SIG-M5 (cell line): ENCODE results near the gene FRAT2.
"Not testable (repeated sequence)": the region's sequence is repeated elsewhere in the genome, so short reads cannot be mapped to it uniquely, and the experiment has no call there.

Experiments
- DNase-seq: peaks from one replicate; lab custom pipeline; 2025; lab: John Stamatoyannopoulos, UW

Gene FRAT2

DNA sequence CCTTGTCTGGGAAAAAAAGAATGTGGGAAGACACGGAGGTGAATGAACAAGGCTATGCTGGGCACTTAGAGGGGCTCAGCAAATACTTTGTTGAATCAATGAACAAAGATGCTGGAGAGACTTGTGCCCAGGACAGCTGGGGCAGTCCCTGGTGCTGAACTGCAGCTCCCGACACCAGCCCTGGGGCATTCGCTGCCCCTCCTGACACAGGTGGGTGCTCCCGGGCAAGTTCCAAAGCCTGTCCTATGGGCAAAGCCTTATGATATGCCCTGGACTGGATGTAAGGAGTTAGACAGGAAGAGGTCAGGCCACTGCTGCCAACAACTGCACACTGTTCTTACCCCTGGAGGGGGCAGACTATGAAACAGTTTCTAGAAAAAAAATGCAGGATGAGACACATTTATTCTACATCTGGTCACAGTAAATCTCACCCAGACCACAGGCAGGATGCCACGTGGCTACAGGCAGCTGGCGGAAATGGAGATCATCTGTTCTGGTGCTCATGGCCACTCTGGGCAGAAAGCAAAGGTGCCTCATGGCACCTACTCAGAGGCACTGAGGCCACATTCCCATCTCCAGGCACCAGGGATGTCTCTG lies 21.9 kb upstream of the FRAT2 start:
- DNase-seq: no peak

DNA sequence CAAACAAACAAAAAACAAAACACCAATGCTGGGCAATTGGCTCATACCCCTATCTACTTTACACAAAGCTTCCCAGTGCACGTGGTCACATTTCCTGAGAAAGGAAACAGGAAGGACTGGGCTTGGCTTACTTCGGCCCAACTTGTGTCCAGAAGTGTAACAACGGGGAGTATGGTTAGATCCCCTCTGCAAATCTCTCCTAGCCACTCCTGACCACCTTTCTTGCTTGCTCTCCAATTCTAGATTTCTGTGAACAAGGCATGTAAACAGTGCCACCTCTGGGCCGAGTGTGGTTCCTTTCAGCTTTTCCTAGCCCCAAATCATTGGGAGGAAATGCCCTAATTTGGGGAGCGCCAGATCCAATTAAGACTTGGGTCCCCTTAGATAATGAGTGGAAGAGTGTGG lies 21.0 kb upstream of the FRAT2 start:
- DNase-seq: no peak

DNA sequence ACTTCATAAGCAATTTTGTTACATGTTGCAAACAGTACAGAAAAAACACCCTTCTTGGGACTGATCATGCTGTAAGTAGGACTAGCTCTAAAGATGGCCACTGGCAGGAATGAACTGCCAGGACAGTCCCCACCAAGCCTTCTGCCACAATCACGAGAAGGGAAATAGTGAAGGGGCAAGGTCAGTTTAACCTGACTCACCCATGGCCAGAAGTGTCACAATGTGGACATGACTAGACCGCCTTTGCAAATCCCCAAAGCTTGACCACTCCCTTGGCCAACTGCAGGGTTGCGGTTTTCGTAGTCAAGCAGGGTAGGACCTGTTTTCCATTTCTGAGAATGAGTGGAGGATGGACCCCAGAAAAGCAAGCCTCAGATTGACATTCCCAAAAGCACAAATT lies 19.4 kb upstream of the FRAT2 start:
- no peak for DNase-seq

DNA sequence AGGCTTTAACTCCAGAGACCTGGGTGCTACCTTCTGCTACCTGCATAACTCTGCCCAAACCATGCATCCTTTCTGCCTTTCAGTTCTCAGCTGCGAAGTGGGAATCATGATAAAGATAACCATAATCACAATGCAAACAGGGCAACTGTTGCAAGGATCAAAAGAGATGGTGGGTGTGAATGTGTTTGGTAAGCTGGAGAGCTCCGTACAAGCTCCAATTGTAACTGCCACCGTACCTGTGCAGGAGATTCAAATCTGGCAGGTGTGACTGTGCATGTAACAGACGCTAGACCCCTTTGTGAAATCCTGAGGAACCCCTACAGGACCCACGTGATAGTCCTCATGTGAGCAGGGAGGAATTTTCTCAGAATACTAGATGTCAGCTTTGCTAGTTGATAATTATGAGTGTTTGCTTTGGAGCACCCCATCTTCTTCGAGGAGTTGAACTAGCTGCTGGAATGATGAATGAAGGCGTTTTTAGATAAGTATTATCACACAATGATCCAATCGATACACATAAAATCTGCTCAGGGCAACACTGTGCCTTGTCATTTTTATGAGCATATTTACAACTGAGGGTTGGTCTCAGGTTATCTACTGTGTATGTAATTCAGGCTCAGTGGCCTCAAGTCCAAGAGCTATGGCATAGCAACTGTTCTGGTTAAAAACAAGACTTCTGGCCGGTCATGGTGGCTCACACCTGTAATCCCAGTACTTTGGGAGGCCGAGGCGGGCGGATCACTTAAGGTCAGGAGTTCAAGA lies 15.4 kb upstream of the FRAT2 start:
- DNase-seq: no peak

DNA sequence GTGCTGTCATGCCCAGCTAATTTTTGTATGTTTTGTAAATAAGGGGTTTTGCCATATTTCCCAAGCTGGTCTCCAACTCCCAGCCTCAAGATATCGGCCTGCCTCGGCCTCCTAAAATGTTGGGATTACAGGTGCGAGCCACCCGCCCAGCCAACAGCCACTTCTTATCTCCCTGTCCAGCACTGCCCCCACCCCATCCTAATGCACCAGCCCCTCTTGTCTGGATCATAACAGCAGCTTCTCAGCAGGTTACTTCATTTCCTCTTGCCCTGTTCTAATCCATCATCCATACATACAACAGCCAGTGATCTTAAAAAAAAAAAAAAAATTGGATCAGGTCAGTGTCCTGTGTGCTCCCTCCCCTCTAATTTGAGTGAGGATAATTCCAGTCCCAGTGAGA lies 12.8 kb upstream of the FRAT2 start:
- no peak for DNase-seq

DNA sequence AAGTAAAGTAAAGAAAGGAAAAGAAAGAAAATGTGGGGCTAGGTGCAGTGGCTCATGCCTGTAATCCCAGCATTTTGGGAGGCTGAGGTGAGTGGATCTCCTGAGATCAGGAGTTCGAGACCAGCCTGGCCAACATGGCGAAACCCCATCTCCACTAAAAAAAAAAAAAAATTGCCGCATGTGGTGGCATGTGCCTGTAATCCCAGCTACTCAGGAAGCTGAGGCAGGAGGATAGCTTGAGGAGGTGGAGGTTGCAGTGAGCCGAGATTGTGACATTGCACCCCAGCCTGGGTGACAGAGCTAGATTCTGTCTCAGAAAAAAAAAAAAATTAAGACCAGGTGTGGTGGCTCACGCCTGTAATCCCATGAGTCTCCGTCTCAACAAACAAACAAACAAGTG lies 9.1 kb upstream of the FRAT2 start:
- DNase-seq: not testable (repeated sequence)

DNA sequence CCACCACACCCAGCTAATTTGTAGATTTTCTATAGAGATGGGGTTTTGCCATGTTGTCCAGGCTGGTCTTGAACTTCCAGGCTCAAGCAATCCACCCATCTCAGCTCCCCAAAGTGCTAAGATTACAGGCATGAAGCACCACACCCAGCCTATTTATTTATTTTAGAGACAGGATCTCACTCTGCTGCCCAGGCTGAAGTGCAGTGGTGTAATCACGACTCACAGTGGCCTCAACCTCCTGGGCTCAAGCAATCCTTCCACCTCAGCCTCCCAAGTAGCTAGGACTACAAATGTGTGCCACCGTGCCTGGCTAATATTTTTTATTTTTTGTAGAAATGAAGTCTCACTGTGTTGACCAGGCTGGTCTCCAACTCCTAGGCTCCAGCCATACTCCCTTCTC lies 6.9 kb upstream of the FRAT2 start:
- no peak for DNase-seq

DNA sequence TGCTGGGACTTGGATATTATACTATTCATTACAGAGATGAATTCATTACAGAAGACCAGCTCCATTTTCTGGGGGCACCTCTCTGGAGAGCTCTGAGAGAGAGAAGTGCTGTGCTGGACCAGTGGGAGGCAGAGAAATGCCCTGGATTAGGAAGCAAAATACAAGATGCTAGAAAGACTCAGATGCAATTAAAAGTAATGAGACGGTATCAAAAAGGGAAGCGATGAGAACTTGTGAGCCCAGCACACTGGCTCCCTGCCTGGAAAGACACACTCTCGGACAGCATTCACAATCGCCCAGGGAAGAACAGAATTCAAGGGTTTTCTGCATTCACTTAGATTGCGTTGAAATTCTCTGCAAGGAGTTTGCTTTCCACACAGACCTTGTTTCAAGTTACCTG lies 3.5 kb upstream of the FRAT2 start:
- DNase-seq: no peak

DNA sequence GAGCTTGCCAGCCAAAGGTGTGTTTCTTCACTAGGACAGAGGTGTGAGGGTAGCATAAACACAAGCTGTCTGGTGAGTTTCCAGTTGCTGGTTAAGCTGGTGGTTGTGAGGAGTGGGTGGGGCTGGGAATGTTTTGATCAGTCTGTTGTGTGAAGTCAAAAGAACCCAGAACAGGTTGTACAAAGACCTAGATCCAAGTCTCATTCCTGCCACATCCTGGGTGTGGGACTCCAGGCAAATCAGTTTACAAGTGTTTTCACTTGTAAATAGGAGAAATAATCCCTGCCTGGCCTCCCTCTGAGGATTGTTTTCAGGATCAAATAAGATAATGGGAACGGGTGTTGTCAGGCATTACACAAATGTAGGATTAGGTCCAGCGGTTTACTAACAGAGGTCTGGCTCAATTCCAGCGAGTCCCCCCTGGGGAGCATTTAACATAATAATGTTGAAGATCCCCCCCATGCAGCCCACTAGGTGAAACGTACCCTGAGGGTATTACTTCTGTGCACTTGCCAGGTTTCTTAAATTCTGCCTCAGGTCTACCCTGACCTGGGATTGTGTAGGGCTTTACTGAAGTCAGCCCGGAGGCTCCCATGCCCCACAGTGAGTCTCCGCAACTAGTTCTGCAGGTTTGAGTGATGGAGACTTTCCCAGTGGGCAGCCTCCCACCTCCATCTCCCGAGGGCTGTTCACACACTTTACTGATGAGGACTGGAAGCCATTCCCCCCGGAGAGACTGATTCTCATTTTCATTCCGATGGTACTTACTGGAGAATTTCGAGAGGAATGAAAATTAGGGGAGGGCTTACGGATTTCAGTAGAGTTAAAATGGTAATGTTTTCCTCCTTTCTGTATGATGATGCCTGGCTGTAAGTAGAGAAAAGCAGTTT lies 2.7 kb upstream of the FRAT2 start:
- DNase-seq: no peak

DNA sequence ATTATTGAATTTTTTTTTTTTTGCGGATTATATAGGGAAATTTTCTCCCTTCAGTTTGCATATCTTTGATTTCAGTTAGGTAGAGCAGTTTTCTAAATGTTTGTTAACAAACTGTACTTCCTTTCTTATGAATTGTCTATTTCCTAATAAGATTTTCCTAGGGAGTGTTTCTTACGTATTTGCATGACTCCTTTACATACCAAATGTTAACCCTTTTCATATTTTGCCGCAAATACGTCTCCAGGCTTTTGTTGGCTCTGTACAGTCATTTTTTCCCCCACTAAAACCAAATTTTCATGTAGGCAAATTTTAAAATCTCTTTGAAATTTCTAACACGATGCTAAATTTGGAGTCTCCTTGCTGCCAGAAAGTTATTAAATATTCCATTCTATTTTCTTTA lies 1.9 kb upstream of the FRAT2 start:
- no peak for DNase-seq

DNA sequence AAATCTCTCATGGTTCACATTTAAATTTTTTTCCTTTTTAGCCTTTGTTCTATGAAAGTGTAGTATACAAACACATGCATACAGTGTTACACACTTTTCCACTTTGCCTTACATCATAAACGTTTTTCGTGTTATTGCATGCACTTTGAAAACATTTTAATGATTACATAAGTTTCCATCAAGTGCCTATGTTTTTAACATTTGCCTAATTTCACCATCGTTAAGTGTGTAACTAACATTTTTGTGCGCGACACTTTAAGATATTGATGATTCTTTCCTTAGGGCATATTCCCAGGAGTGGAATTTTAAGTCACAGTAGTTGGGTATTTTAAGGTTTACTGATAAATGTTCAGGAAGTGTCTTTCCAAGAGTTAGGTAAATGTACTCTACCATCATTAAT lies 1.5 kb upstream of the FRAT2 start:
- DNase-seq: no peak

DNA sequence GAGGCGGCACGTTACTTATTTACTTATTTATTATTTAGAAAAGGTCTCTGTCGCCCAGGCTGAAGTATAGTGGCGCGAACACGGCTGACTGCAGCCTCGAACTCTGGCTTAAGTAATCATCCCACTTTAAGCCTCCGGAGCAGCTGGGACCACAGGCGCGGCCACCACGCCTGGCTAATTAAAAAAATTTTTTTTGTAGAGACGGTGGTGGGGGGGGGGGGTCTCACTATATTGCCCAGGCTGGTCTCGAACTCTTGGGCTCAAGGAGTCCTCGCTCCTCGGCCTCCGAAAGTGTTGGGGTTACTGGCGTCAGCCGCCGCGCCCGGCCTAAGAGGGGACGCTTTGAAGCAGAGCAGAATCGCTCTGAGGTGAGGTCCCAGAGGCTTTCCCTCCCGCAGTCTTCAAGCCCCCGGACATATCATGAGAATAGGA lies 675 bp upstream of the FRAT2 start:
- DNase-seq: no peak

DNA sequence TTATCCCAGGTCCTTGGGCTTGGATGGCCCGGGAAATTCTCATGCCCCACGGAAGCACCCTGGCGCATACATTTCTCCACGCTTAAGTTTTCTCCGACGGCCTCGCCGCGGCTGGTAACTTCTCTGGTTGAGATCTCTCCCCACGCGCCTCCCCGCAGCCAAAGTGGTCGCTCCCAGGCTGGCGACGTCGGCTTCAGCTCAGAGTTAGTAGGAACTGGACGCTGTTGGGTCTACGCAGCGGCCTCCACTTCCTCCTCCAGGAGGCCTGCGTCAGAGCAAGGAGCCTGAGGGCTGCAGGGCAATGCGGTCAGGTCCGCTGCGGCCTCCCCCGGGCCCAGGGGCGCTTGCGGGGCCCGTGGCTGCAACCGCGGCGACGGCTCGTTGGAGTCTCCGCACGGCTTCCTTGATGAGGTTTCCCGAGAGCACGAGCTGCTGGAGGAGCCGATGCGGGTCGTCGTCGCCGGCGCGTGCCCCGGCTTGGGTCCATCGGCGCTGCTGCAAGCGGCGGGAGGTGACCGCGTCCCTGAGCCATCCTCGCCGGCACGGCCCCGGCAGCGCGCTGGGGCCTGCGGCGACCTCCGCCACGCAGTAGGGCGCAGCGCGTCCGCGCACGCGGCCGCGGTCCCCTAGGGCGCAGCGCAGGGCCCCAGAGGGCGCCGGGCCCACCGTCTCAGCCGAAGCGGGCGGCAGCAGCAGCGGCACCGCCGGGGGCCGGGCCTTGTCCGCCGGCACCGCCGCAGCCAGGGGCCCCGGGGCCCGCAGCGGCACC lies 744 bp downstream of the FRAT2 start:
- DNase-seq: no peak

DNA sequence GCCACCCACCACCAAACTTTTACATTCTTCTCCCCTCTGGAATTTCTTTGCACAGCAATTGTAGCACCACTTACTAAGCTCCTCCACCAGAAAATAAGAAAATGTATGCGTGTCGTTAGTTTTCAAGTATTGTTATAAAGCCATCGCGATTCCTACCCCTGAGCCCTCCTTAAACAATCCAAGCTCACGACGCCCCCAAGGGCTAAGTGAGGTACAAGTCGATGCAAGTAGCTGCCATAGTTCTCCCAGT lies 1.3 kb downstream of the FRAT2 start:
- no peak for DNase-seq

DNA sequence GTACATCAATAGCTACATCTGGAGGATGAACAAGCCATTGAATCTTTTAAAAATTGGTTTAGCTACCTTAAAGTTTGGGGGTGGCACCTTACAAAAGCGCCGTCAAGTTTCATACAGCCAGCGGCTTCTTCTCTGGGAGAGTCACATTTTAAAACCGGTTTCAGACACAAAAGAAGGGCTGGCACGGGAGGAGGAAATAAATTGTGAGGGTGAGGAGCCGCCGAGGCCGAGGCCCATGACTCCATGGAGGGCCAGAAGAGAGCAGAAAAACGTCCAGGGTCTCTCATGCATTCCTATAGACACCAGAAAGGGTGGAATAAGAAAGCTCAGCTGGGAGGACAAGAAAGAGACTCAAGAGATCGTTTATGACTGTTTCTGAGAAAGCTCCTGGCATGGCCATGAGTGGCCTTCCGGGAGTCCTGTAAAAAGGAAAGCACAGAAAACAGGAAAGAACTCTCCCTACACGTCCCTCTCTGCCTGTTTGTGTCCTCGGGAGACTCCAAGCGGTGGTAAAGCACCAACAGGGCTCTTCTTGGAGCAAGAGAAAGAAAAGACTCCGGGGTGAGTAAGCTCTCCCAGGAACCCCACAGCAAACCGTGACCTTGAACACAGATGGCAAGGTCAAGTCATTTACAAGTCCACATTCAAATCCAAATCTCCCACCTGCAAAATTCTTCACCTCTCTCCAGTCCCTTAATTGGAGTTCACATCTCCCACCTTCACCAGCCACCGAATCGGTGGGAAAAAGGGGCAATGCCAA lies 1.8 kb downstream of the FRAT2 start:
- DNase-seq: no peak

DNA sequence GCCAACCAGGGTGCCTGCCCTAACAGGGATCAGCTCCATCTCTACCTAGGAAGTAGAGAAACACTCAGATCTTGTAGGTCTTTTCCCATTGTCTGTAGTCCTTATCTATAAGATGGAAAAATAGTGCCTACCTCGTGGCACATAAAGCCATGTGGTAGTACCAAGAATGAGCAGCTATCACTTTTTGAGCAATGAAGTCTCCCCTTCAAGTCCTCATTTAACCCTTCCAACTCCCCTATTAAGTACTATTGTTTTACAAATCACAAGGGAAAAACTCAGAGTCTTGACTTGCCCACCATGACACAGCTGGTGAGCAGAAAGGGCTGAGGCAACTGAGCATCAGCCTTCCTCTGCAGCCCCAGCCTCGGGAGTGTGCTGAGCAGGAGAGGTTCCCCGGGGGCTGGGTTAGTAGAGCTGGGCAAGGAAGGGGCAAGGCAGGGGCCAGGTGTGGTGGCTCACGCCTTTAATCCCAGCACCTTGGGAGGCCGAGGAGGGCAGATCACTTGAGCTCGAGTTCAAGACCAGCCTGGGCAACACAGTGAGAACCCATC lies 3.3 kb downstream of the FRAT2 start:
- no peak for DNase-seq

DNA sequence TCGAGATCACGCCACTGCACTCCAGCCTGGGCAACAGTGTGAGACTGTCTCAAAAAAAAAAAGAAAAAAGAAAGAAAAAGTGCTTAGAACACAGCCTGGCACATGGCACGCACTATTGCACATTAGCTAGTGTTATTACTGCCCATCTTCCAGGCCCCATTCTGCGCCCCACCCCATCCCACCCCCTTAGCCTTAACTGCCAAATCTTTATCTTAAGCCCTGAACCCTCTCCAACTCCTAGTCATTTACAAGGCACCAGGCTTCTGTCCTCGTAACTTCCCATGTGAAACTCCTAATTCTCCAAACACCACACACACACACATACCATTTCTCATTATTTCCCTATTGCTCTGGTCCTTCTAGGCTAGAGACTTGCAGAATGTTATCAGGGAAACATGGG lies 4.8 kb downstream of the FRAT2 start:
- no peak for DNase-seq

DNA sequence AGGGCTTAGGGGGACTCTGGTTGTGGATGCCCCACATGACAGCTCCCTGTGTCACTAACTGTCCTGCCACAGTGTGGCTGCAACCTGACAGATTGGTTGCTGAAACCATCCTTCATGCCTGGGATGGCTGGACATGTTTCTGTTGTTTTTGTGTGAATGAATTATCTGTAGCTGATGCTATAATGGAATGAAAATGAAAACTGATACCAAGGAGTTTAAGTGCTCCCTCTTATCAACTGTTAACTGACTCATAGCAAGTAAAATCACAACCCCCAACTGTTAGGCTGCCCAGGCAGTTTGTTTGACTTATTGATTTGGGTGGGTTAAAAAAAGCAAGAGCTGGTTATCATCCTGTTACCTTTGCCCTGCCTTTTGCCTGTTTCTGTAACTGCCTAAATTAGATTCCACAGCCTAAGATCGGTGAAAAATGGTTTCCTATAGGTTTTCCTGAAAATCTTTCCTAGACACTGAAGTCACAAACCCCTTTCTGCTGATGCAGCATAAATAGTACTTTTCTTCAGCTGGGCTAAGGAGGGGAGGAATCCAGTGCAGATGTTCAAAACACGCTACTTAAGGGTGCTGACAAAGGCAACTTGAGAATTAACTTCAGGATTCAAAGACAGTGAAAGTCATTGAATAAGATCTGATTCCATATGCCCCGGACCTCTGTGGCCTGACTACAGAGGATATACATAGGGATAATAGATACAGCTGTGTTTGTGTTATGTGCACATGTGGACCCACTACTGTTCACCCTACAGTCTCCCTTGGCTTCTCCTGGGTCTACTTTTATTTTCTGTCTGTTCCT lies 5.7 kb downstream of the FRAT2 start:
- DNase-seq: no peak

DNA sequence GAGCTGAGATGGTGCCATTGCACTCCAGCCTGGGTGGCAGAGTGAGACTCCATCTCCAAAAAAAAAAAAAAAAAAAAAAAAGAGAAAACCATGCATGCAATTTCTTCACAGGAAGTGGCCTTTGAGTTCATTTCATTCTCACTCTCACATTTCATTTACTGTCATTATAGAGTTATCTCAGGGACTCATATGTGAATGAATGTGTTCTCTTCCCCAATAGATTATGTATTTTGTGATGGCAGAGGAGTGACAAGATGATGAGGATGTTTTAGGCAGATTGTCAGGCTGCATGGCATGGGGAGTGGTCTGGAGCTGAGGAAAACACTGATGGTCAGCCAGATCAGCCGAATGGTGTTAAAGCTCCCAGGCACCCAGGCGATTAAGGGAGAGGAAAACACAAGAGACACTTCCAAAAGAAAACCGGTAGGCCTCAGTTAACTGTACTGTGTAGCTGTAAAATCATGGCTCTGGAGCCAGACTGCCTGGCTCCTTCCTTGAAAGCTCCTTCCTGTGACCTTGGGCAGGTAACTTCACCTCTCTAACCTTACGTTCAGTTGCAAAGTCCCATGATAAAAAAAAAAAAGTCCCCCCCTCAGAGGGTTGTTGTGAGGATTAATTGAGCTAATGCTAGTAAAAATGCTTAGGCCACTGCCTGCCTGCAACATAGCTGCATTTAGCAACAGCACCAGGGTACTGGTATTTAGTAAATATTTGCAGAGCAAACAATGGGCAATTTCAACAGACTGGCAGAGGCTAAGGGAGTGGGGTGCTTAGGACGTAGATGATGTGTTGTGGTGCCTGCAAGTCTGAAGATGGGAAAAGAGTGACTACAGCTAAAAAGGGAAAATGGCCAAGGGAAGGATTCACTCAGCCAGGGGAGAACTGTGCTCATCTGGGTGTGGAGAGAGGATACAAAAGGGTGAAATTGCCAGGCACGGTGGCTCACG lies 6.9 kb downstream of the FRAT2 start:
- DNase-seq: no peak

DNA sequence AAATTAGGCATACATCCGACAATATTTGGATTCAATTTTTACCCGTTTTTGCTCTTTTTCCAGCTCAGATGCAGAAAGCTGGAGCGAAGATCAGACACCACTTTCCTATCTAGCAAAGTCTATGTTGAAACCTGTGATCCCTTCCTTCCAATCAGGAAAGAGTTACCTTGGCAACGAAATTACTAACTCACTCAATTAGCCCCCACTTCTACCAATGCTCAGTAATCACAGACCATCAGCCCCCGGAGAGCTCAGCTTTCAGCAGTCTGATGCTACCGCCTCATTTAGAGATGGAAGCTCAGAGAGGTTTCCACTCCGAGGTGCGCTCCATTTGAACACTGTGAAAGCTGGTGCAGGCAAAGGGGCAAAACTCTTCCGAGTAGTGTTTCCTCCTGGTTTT lies 8.8 kb downstream of the FRAT2 start:
- DNase-seq: no peak
